Trophoblast cell (in vitro differentiated cells and primary cell): ENCODE results near the gene IL3.

Experiments
- DNase-seq, 2 donors: peaks; one replicate each; pipeline ENCODE4 v3.0.0-alpha.2; 2016
- H2AFZ ChIP-seq: 2 replicates; pipeline ENCODE4 v1.6.1; 2013; ENCODE audit warnings: low read length, moderate library complexity, mild to moderate bottlenecking; ENCODE audit not compliant: insufficient read depth, poor library complexity
- H2AK5ac ChIP-seq: 2 replicates; pipeline ENCODE4 v1.6.1; 2013; ENCODE audit warnings: mild to moderate bottlenecking, low read length
- H2BK120ac ChIP-seq: 2 replicates; pipeline ENCODE4 v1.6.1; 2013; ENCODE audit warnings: low read length, mild to moderate bottlenecking, moderate library complexity; ENCODE audit not compliant: insufficient read depth, poor library complexity
- H2BK12ac ChIP-seq: 2 replicates; pipeline ENCODE4 v1.6.1; 2013; ENCODE audit warnings: mild to moderate bottlenecking, low read length, moderate library complexity
- H2BK5ac ChIP-seq: 2 replicates; pipeline ENCODE4 v1.6.1; 2013; ENCODE audit warnings: low read length, low read depth, moderate library complexity, mild to moderate bottlenecking; ENCODE audit not compliant: poor library complexity
- H3K14ac ChIP-seq: 2 replicates; pipeline ENCODE4 v1.6.1; 2013; ENCODE audit warnings: mild to moderate bottlenecking, low read length
- H3K18ac ChIP-seq: 2 replicates; pipeline ENCODE4 v1.6.1; 2013; ENCODE audit warnings: mild to moderate bottlenecking, low read length
- H3K23ac ChIP-seq: 2 replicates; pipeline ENCODE4 v1.6.1; 2013; ENCODE audit warnings: low read length
- H3K27ac ChIP-seq: 2 replicates; pipeline ENCODE4 v1.5.1; 2013; ENCODE audit warnings: low read depth, mild to moderate bottlenecking, inconsistent platforms, low read length, moderate library complexity
- H3K27me3 ChIP-seq: 2 replicates; pipeline ENCODE4 v1.6.1; 2013; ENCODE audit warnings: inconsistent platforms, mild to moderate bottlenecking, low read length, moderate library complexity; ENCODE audit not compliant: insufficient read depth
- H3K36me3 ChIP-seq, 2 experiments: 1 replicate in 1 of 2; 2 replicates in 1 of 2; pipeline ENCODE4 v1.6.1; 2013; ENCODE audit warnings: low read length in 2 of 2, mild to moderate bottlenecking in 2 of 2, moderate library complexity in 1 of 2; ENCODE audit not compliant: insufficient read depth in 2 of 2, control insufficient read depth in 1 of 2
- H3K4ac ChIP-seq: 2 replicates; pipeline ENCODE4 v1.6.1; 2013; ENCODE audit warnings: low read depth, mild to moderate bottlenecking, low read length, moderate library complexity
- H3K4me1 ChIP-seq, 2 experiments: 1 replicate in 1 of 2; 2 replicates in 1 of 2; pipeline ENCODE4 v1.6.1; 2013; ENCODE audit warnings: low read length in 2 of 2, mild to moderate bottlenecking in 2 of 2, moderate library complexity in 1 of 2; ENCODE audit not compliant: insufficient read depth in 2 of 2, control insufficient read depth in 1 of 2
- H3K4me2 ChIP-seq: 2 replicates; pipeline ENCODE4 v1.6.1; 2013; ENCODE audit warnings: inconsistent platforms, mild to moderate bottlenecking, low read length, moderate library complexity
- H3K4me3 ChIP-seq: 2 replicates; pipeline ENCODE4 v1.5.1; 2013; ENCODE audit warnings: mild to moderate bottlenecking, low read depth, low read length, inconsistent platforms
- H3K79me1 ChIP-seq: one replicate; pipeline ENCODE4 v1.6.1; 2013; ENCODE audit warnings: low read length
- H3K79me2 ChIP-seq: 2 replicates; pipeline ENCODE4 v1.6.1; 2013; ENCODE audit warnings: low read length, mild to moderate bottlenecking; ENCODE audit not compliant: control insufficient read depth, insufficient read depth, poor library complexity
- H3K9ac ChIP-seq: 2 replicates; pipeline ENCODE4 v1.6.1; 2013; ENCODE audit warnings: mild to moderate bottlenecking, low read length
- H3K9me3 ChIP-seq: 2 replicates; pipeline ENCODE4 v1.6.1; 2013; ENCODE audit warnings: low read depth, mild to moderate bottlenecking, control low read depth, inconsistent platforms, low read length; ENCODE audit not compliant: insufficient read depth
- H4K12ac ChIP-seq: 2 replicates; pipeline ENCODE4 v1.6.1; 2013; ENCODE audit warnings: low read depth, mild to moderate bottlenecking, low read length, moderate library complexity
- H4K8ac ChIP-seq: 2 replicates; pipeline ENCODE4 v1.6.1; 2013; ENCODE audit warnings: low read depth, mild to moderate bottlenecking, low read length, moderate library complexity
- H4K91ac ChIP-seq: one replicate; pipeline ENCODE4 v1.6.1; 2013; ENCODE audit warnings: low read depth, mild to moderate bottlenecking, low read length, moderate library complexity
- WGBS: extraction: QIAGEN DNeasy Blood & Tissue Kit; methylation state at CpG from one replicate; pipeline ENCODE4 v1.1.7; 2013; ENCODE audit warnings: missing lambda C conversion rate; ENCODE audit not compliant: insufficient read length, insufficient coverage; ENCODE audit errors: extremely low coverage; 5-methylcytosine and 5-hydroxymethylcytosine counted together

The IL3 gene

DNA sequence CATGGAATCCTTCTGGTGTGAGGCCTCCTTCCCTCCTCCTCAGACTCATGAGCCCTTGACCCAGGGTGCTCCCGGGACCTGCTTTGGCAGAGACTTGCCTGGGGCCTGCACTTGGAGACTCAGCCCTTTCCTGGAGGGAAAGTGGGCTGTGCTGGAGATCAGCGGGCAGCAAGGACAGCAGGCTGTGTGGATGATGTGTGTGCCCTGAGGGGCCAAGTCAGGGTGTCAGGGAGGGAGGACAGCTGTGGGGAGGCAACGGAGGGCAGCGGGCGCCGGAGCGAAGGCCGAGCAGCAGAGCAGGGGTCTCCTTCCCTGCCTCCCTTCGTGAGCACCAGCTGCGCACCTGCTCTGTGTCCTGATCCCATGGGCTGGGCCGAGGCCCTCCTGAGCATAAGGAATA is 7.0 kb downstream of the IL3 start:
- Histone ChIP-seq H3K4me2 (no peak overlapping the region), H4K91ac (no peak overlapping the region), H3K9ac (no peak overlapping the region), H3K9me3 (no peaks in the 10 kb centered on the region), H3K79me1 (no peaks in the 10 kb centered on the region), H2BK120ac (no peak overlapping the region), H3K18ac (no peak overlapping the region), H3K14ac (no peak overlapping the region), H3K27me3 (no peaks in the 10 kb centered on the region), H2BK12ac (no peak overlapping the region), H3K36me3 (no peaks in the 10 kb centered on the region), H3K79me2 (no peaks in the 10 kb centered on the region), H2AK5ac (no peak overlapping the region), H3K4me1 (no peaks in the 10 kb centered on the region), H3K27ac (no peak overlapping the region), H4K12ac (no peak overlapping the region), H3K4ac (no peak overlapping the region), H3K4me3 (no peak overlapping the region), H2AFZ (no peak overlapping the region), H3K23ac (no peak overlapping the region), H4K8ac (no peak overlapping the region), H2BK5ac (no peak overlapping the region)
- WGBS, result no CpG with 5 or more reads among the region's 11 CpGs
- no peak for DNase-seq

DNA sequence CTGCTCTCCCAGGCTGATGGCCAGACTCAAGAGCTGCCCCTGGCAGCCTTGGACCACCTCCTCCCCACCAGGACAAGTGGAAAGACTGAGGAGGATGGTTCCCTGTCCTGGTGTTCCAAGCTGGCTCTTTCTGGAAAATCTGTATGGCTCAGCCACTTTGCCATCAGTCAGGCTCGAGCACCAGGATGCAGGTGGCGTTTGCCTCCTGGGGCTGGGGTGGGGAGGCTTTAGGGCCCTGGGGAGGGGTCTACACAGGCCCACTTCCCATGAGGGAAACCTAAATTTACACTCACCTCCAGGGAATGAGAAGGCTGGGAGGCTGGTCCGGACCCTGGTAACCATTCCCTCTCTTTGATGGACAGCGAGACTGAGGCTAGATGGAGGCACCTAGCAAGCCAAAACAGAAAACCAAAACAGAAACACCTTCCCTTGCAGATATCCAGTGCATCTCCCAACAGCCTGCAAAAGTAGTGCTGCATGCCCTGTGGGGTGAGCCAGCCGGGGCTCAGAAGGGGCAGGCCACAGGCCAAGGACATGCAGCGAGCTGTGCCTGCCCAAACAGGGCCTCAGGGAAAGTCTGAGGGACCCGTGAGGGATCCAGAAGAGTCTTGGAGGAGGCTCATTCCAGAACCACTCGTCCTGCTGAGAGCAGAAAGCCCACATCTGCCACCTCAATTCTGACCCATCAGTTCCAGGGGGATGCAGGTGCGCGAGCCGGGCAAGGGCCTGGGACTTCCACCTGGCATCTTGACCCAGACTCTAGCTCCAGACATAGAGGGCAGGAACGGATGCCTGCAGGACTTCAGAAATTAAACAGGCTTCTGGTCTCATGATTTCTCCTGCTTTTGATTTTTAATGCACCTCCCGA is 7.7 kb downstream of the IL3 start:
- Histone ChIP-seq H3K18ac (no peak overlapping the region), H3K14ac (no peak overlapping the region), H3K27ac (no peak overlapping the region), H3K4me1 (no peaks in the 10 kb centered on the region), H2BK12ac (no peak overlapping the region), H3K79me2 (no peaks in the 10 kb centered on the region), H3K9me3 (no peaks in the 10 kb centered on the region), H3K4ac (no peak overlapping the region), H3K36me3 (no peaks in the 10 kb centered on the region), H3K9ac (no peak overlapping the region), H4K12ac (no peak overlapping the region), H3K23ac (no peak overlapping the region), H4K8ac (no peak overlapping the region), H3K4me2 (no peak overlapping the region), H3K79me1 (no peaks in the 10 kb centered on the region), H2AFZ (no peak overlapping the region), H2BK5ac (no peak overlapping the region), H3K4me3 (no peak overlapping the region), H4K91ac (no peak overlapping the region), H2AK5ac (no peak overlapping the region), H3K27me3 (no peaks in the 10 kb centered on the region), H2BK120ac (no peak overlapping the region)
- DNase-seq, result no peak
- no CpG with 5 or more reads among the region's 13 CpGs for WGBS

DNA sequence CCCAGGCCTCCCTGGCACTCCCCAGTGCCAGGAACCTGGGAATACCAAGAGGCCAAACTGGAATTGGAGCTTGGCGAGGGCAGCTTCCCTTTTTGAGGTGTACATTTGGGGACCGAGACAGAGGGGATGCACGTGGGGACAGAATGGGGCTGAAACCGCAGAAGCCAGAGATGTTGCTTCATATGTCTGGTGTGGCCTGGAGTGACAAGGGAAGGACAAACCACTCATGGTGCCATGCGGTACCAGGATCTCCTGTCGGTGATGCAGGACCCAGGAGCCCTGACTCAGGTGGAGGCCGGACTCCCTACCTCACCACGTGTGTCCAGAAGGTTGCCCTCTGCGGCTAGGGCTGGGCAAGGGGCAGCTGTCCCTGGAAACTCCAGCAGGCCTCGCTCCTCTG is 9.1 kb downstream of the IL3 start:
- Histone ChIP-seq H3K4me3 (no peak overlapping the region), H3K14ac (no peak overlapping the region), H3K9ac (no peak overlapping the region), H3K36me3 (no peaks in the 10 kb centered on the region), H2BK12ac (no peak overlapping the region), H3K79me1 (no peaks in the 10 kb centered on the region), H2BK120ac (no peak overlapping the region), H3K9me3 (no peaks in the 10 kb centered on the region), H3K79me2 (no peaks in the 10 kb centered on the region), H3K4me1 (no peaks in the 10 kb centered on the region), H3K18ac (no peak overlapping the region), H3K27me3 (no peaks in the 10 kb centered on the region), H2AK5ac (no peak overlapping the region), H3K4me2 (no peak overlapping the region), H4K91ac (no peak overlapping the region), H2AFZ (no peak overlapping the region), H3K27ac (no peak overlapping the region), H3K23ac (no peak overlapping the region), H4K12ac (no peak overlapping the region), H4K8ac (no peak overlapping the region), H2BK5ac (no peak overlapping the region), H3K4ac (no peak overlapping the region)
- peak in 1 of 2 donors; percentile 3 for DNase-seq
- no CpG with 5 or more reads among the region's 10 CpGs for WGBS

DNA sequence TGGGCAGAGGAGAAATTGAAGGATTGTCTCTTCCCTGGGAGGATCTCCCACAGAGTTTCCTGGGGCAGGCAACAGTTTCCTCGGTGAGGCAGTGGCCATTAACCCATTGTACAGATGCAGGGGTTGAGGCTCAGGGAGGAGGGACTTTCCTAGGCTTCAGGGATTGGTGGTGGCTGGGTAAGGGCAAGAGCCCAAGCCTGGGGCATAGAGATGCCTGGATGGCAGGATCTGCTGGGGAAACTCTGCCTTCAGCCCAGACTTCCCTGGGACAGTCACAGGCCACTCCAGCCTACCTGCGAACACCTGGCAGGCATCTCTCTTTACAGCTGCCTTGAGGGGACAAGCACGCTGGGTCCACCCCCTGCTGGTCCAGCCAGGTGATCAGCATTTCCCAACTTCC is 9.5 kb downstream of the IL3 start:
- no peak overlapping the region for H3K23ac ChIP-seq
- H3K18ac ChIP-seq, result no peak overlapping the region
- H2AFZ ChIP-seq, result no peak overlapping the region
- no peak overlapping the region for H4K91ac ChIP-seq
- no peak overlapping the region for H2AK5ac ChIP-seq
- H3K4me3 ChIP-seq, result no peak overlapping the region
- H2BK5ac ChIP-seq, result no peak overlapping the region
- no peak overlapping the region for H3K4ac ChIP-seq
- no peaks in the 10 kb centered on the region for H3K79me1 ChIP-seq
- H3K27ac ChIP-seq, result no peak overlapping the region
- H4K12ac ChIP-seq, result no peak overlapping the region
- H3K36me3 ChIP-seq, result no peaks in the 10 kb centered on the region
- H3K4me2 ChIP-seq, result no peak overlapping the region
- no peak overlapping the region for H3K14ac ChIP-seq
- H3K27me3 ChIP-seq, result no peaks in the 10 kb centered on the region
- no peak overlapping the region for H3K9ac ChIP-seq
- H3K4me1 ChIP-seq, result no peaks in the 10 kb centered on the region
- no peak for DNase-seq
- no peak overlapping the region for H4K8ac ChIP-seq
- WGBS, result no CpG with 5 or more reads among the region's 3 CpGs
- H3K9me3 ChIP-seq, result no peaks in the 10 kb centered on the region
- H2BK12ac ChIP-seq, result no peak overlapping the region
- H3K79me2 ChIP-seq, result no peaks in the 10 kb centered on the region
- no peak overlapping the region for H2BK120ac ChIP-seq
